Prostate gland (tissue), 2 donors: ENCODE data around the gene TRAF3IP1. TPM values are rescaled to one million over a fixed set of nuclear protein-coding genes. Genes with fewer than 3 reads are reported as not detected.

Source experiments
- DNase-seq: peaks from one replicate; pipeline ENCODE4 v3.0.0-alpha.2; 2019; ENCODE audit warnings: low spot score
- H3K27ac ChIP-seq, 2 donors: fragments of 200-600 bp; sonication (generic); 2 replicates each; pipeline ENCODE4 v1.5.1; 2017 to 2019
- H3K27me3 ChIP-seq: fragments of 200-600 bp; sonication (generic); replicated peaks from 2 replicates; pipeline ENCODE4 v1.5.1; 2019; ENCODE audit not compliant: insufficient read depth
- H3K36me3 ChIP-seq, 2 donors: fragments of 200-600 bp; sonication (generic); 1 replicate in 1 of 2; 2 replicates in 1 of 2; pipeline versions ENCODE4 v1.5.1 to v1.8.1; 2017 to 2019
- H3K4me1 ChIP-seq: fragments of 200-600 bp; sonication (generic); replicated peaks from 2 replicates; pipeline ENCODE4 v1.5.1; 2019
- H3K4me3 ChIP-seq, 2 donors: fragments of 200-600 bp; sonication (generic); 2 replicates each; pipeline ENCODE4 v1.5.1; 2017 to 2019
- H3K9me3 ChIP-seq: fragments of 200-600 bp; sonication (generic); 2 replicates; pipeline ENCODE4 v1.5.1; 2017
- CTCF ChIP-seq, 4 experiments: fragments of 200-600 bp in 2 of 4; fragments of 450-650 bp in 2 of 4; sonication (generic) in 2 of 4; IDR thresholded peaks; 1 replicate in 3 of 4; 2 replicates in 1 of 4; pipeline ENCODE4 v1.5.1; 2016 to 2019; ENCODE audit warnings: antibody characterized with exemption in 4 of 4, mild to moderate bottlenecking in 2 of 4, moderate library complexity in 2 of 4
- POLR2A ChIP-seq: fragments of 450-650 bp; IDR thresholded peaks from one replicate; pipeline ENCODE4 v1.6.1; 2016; ENCODE audit warnings: antibody characterized with exemption, mild to moderate bottlenecking
- POLR2AphosphoS5 ChIP-seq: sonication (generic); formaldehyde crosslinking; IDR thresholded peaks from one replicate; pipeline ENCODE4 v1.6.1; 2017; ENCODE audit warnings: antibody characterized with exemption
- WGBS: methylation state at CpG from one replicate; pipeline ENCODE4 v1.1.5; 2018; 5-methylcytosine and 5-hydroxymethylcytosine counted together
- intact Hi-C: fragments of 100-400 bp; cut with DNase I; formaldehyde crosslinking; loops from one replicate; pipeline ENCODE4 v1.14.2; 2022
- total RNA-seq, 2 donors: library from RNA; depleted of rRNA; stranded (reverse); fragments of >200 nt; gene quantifications; one replicate each; pipeline ENCODE4 v1.1.0, GENCODE V29; 2016

TRAF3IP1 gene
- total RNA-seq, 2 donors from 2014 or later, result 14.4 to 18.5 TPM

GRCh38 chr2:238418196-238418998, 98.1 kb downstream of the TRAF3IP1 start:
- TF ChIP-seq POLR2AphosphoS5 (peak; percentile 46), POLR2A (no peak), CTCF (IDR thresholded peaks at IDR 0.05) (no peak)

GRCh38 chr2:238418999-238419546, 98.8 kb downstream of the TRAF3IP1 start:
- Histone ChIP-seq H3K27me3 (no peaks in the 10 kb centered on the region), H3K27ac (no peak overlapping the region), H3K4me3 (no peak overlapping the region), H3K36me3 (no peaks in the 10 kb centered on the region), H3K4me1 (peaks cover 6% of the 10 kb centered on the region), H3K9me3 (no peaks in the 10 kb centered on the region)
- intact Hi-C loops, result no loop called here
- 87% methylated on average over 2 of the region's 2 CpGs for WGBS
- TF ChIP-seq POLR2AphosphoS5, result no peak
- TF ChIP-seq CTCF (IDR thresholded peaks at IDR 0.05), result no peak
- TF ChIP-seq POLR2A, result no peak
- no peak for DNase-seq

More at GRCh38 chr2:238418196-238418998, 98.1 kb downstream of the TRAF3IP1 start:
- DNase-seq, result peak; percentile 73
- peaks cover 6% of the 10 kb centered on the region for H3K4me1 ChIP-seq
- peak overlapping the region in 1 of 2 donors; percentile 34 for H3K27ac ChIP-seq
- H3K36me3 ChIP-seq, result no peaks in the 10 kb centered on the region
- intact Hi-C loops, result no loop called here
- H3K4me3 ChIP-seq, result no peak overlapping the region
- H3K9me3 ChIP-seq, result no peaks in the 10 kb centered on the region
- WGBS, result 26% methylated on average over 6 of the region's 6 CpGs
- no peaks in the 10 kb centered on the region for H3K27me3 ChIP-seq

- no peaks in the 10 kb centered on the region for H3K27me3 ChIP-seq
- intact Hi-C loops, result no loop called here
- H3K36me3 ChIP-seq, result no peaks in the 10 kb centered on the region
- TF ChIP-seq POLR2AphosphoS5, result no peak
- TF ChIP-seq POLR2A, result no peak
- TF ChIP-seq CTCF (IDR thresholded peaks at IDR 0.05), result no peak
- H3K27ac ChIP-seq, result peak overlapping the region; percentile 21 to 46
- DNase-seq, result no peak
- whole genome bisulfite sequencing, result 50% methylated on average over 8 of the region's 8 CpGs
- H3K4me1 ChIP-seq, result peaks cover 6% of the 10 kb centered on the region
- H3K9me3 ChIP-seq, result no peaks in the 10 kb centered on the region
- H3K4me3 ChIP-seq, result no peak overlapping the region
Measured at GRCh38 chr2:238420442-238420841, 100.1 kb downstream of the TRAF3IP1 start.

GRCh38 chr2:238420878-238421694, 100.8 kb downstream of the TRAF3IP1 start:
- DNase-seq, result no peak
- H3K27ac ChIP-seq, result peak overlapping the region; percentile 21 to 46
- 21% methylated on average over 16 of the region's 16 CpGs for WGBS

More at GRCh38 chr2:238420878-238421694, 100.8 kb downstream of the TRAF3IP1 start:
- no peak for TF ChIP-seq POLR2AphosphoS5
- TF ChIP-seq POLR2A, result no peak
- TF ChIP-seq CTCF (IDR thresholded peaks at IDR 0.05), result no peak
- Histone ChIP-seq H3K27me3 (no peaks in the 10 kb centered on the region), H3K36me3 (no peaks in the 10 kb centered on the region), H3K4me3 (no peak overlapping the region), H3K9me3 (no peaks in the 10 kb centered on the region), H3K4me1 (peaks cover 6% of the 10 kb centered on the region)
- intact Hi-C loops, result no loop called here
